ENCODE results near the gene DSN1.

GRCh38 chr20:36804425-36804824 lies 30.9 kb upstream of the DSN1 start:
- TF ChIP-seq EZH2 (IDR thresholded peaks at IDR 0.05; ENCODE audit: borderline replicate concordance, low read depth, low read length, severe bottlenecking) (no peak), POLR2A (IDR thresholded peaks at IDR 0.05; ENCODE audit: low read depth, low read length) (no peak)
